Endothelial cell of umbilical vein (primary cell): ENCODE results near the gene DIAPH1. TPM values are rescaled to one million over a fixed set of nuclear protein-coding genes. Genes with fewer than 3 reads are reported as not detected.

ENCODE experiments used
- BruUV-seq: library from RNA; stranded (reverse); fragments of 400-500 nt; replicated peaks from 2 replicates; lab custom pipeline; 2021; lab: Mats Ljungman, UMichigan
- CTCF ChIA-PET: fragments of 300-600, 350-600 bp; sonication (Branson Sonifier 250); formaldehyde crosslinking; loops from one replicate; lab custom pipeline; 2021; ENCODE audit warnings: antibody characterized with exemption, inconsistent platforms; lab: Charles Lee
- POLR2A ChIA-PET: fragments of 300-600, 350-600 bp; sonication (Branson Sonifier 250); formaldehyde crosslinking; loops from one replicate; lab custom pipeline; 2021; ENCODE audit warnings: antibody characterized with exemption, inconsistent platforms; lab: Charles Lee
- DNase-seq: peaks from one replicate; pipeline ENCODE4 v3.0.0-alpha.2; 2011; ENCODE audit warnings: low read depth, low spot score
- FAIRE-seq: peaks from 2 replicates; lab custom pipeline; 2011; peaks lifted over from hg19 to GRCh38; lab: Jason Lieb, UNC
- H2AFZ ChIP-seq: 2 replicates; pipeline ENCODE4 v1.6.0; 2012; ENCODE audit warnings: low read depth, low read length, control low read depth, inconsistent platforms
- H3K27ac ChIP-seq: 2 replicates; pipeline ENCODE4 v1.5.1; 2011; ENCODE audit warnings: low read depth, mild to moderate bottlenecking, control low read depth, low read length, moderate library complexity; ENCODE audit not compliant: insufficient read depth
- H3K27me3 ChIP-seq, 2 experiments: 2 replicates each; pipeline versions ENCODE4 v1.6.0 to v1.6.1; 2011; ENCODE audit warnings: low read length in 2 of 2, mixed read lengths in 1 of 2; ENCODE audit not compliant: control insufficient read depth in 2 of 2, insufficient read depth in 2 of 2
- H3K36me3 ChIP-seq, 2 experiments: 2 replicates in 1 of 2; 3 replicates in 1 of 2; pipeline ENCODE4 v1.5.1; 2011; ENCODE audit warnings: low read length in 2 of 2, mild to moderate bottlenecking in 1 of 2, moderate library complexity in 1 of 2; ENCODE audit not compliant: control insufficient read depth in 2 of 2, insufficient read depth in 2 of 2; ENCODE audit errors: extremely low read depth in 1 of 2
- H3K4me1 ChIP-seq: 3 replicates; pipeline ENCODE4 v1.5.1; 2011; ENCODE audit warnings: mild to moderate bottlenecking, low read length; ENCODE audit not compliant: control insufficient read depth, insufficient read depth; ENCODE audit errors: extremely low read depth
- H3K4me2 ChIP-seq: 2 replicates; pipeline ENCODE4 v1.6.1; 2011; ENCODE audit warnings: low read length, control low read depth, mixed read lengths; ENCODE audit not compliant: insufficient read depth
- H3K4me3 ChIP-seq, 3 experiments: fragments of 200-600 bp in 1 of 3; sonication (generic), shearing (Covaris generic) in 1 of 3; replicated peaks in 1 of 3; 2 replicates each; pipeline ENCODE4 v1.5.1; 2011 to 2016; ENCODE audit warnings: control low read depth in 3 of 3, low read length in 3 of 3, mild to moderate bottlenecking in 2 of 3, inconsistent platforms in 1 of 3, low read depth in 1 of 3, moderate library complexity in 1 of 3; ENCODE audit not compliant: insufficient read depth in 1 of 3
- H3K79me2 ChIP-seq: 2 replicates; pipeline ENCODE4 v1.6.0; 2012; ENCODE audit warnings: low read length, inconsistent platforms; ENCODE audit not compliant: control insufficient read depth, insufficient read depth
- H3K9ac ChIP-seq: replicated peaks from 2 replicates; pipeline ENCODE3; 2011; ENCODE audit warnings: low read length, control low read depth; ENCODE audit not compliant: insufficient read depth; ENCODE audit errors: extremely low read depth
- H3K9me1 ChIP-seq: replicated peaks from 3 replicates; pipeline ENCODE4 v1.6.0; 2011; ENCODE audit warnings: mild to moderate bottlenecking, low read length; ENCODE audit not compliant: control insufficient read depth, insufficient read depth; ENCODE audit errors: extremely low read depth
- H3K9me3 ChIP-seq: replicated peaks from 2 replicates; pipeline ENCODE4 v1.5.1; 2012; ENCODE audit warnings: low read length, inconsistent platforms; ENCODE audit not compliant: control insufficient read depth, insufficient read depth
- H4K20me1 ChIP-seq: replicated peaks from 2 replicates; pipeline ENCODE3; 2011; ENCODE audit warnings: mild to moderate bottlenecking, low read length; ENCODE audit not compliant: control insufficient read depth, insufficient read depth; ENCODE audit errors: extremely low read depth
- EZH2 ChIP-seq: IDR thresholded peaks from 2 replicates; pipeline ENCODE4 v1.6.1; 2012; ENCODE audit warnings: borderline replicate concordance, low read depth, mild to moderate bottlenecking, moderate library complexity, low read length, inconsistent platforms; ENCODE audit not compliant: severe bottlenecking
- FOS ChIP-seq: IDR thresholded peaks from 2 replicates; pipeline ENCODE4 v1.6.1; 2011; ENCODE audit warnings: mild to moderate bottlenecking, low read length, moderate library complexity, borderline replicate concordance; ENCODE audit not compliant: insufficient read depth
- GATA2 ChIP-seq: IDR thresholded peaks from 2 replicates; pipeline ENCODE4 v1.7.0; 2011; ENCODE audit warnings: low read depth, mild to moderate bottlenecking, moderate library complexity, mixed read lengths, low read length; ENCODE audit not compliant: insufficient read length, insufficient read depth
- MYC ChIP-seq: IDR thresholded peaks from one replicate; pipeline ENCODE4 v1.6.1; 2011; ENCODE audit warnings: mild to moderate bottlenecking, low read depth, low read length
- POLR2AphosphoS5 ChIP-seq: IDR thresholded peaks from 2 replicates; pipeline ENCODE4 v1.6.1; 2012; ENCODE audit warnings: low read depth, mild to moderate bottlenecking, control low read depth, low read length, moderate library complexity; ENCODE audit not compliant: insufficient read depth
- dilution Hi-C: fragments of 300-500 bp; cut with MboI; formaldehyde crosslinking; loops from one replicate; pipeline ENCODE4 v1.15.0; 2019; ENCODE audit warnings: low sequenced_read_pairs; ENCODE audit not compliant: extremely low pct_ligation_motif_present
- intact Hi-C: fragments of 100-400 bp; cut with micrococcal nuclease; formaldehyde crosslinking; loops from one replicate; pipeline ENCODE4 v1.10.0; 2022
- polyA plus RNA-seq, 4 experiments: library from polyadenylated mRNA; depleted of rRNA in 3 of 4; stranded (reverse) in 3 of 4; unstranded in 1 of 4; fragments of >200 nt; gene quantifications; 2 replicates each; pipeline versions ENCODE4 v1.2.1 to v1.2.3, GENCODE V29; 2011 to 2012; ENCODE audit warnings: missing spikeins in 1 of 4
- total RNA-seq: library from RNA; stranded (reverse); gene quantifications from 2 replicates; pipeline ENCODE4 v1.2.3, GENCODE V29; 2021
- TF ChIP-seq, protein P1 (sequence below): IDR thresholded peaks from 2 replicates; pipeline ENCODE4 v1.6.1; 2011; ENCODE audit not compliant: insufficient read depth, insufficient read length
- TF ChIP-seq, protein P2 (sequence below), 2 donors: IDR thresholded peaks; 1 replicate in 1 of 2; 2 replicates in 1 of 2; pipeline ENCODE4 v1.5.1; 2011; ENCODE audit warnings: low read length in 2 of 2, mild to moderate bottlenecking in 2 of 2, moderate library complexity in 2 of 2, control low read depth in 1 of 2, inconsistent platforms in 1 of 2, low read depth in 1 of 2; ENCODE audit not compliant: insufficient read depth in 1 of 2; ENCODE audit errors: extremely low read depth in 1 of 2

DIAPH1 gene
- total and polyA plus RNA-seq, 2 donors (not counting 3 experiments of a cell fraction or from before 2014, with no cell fraction given): 68.6 to 105 TPM

DNA sequence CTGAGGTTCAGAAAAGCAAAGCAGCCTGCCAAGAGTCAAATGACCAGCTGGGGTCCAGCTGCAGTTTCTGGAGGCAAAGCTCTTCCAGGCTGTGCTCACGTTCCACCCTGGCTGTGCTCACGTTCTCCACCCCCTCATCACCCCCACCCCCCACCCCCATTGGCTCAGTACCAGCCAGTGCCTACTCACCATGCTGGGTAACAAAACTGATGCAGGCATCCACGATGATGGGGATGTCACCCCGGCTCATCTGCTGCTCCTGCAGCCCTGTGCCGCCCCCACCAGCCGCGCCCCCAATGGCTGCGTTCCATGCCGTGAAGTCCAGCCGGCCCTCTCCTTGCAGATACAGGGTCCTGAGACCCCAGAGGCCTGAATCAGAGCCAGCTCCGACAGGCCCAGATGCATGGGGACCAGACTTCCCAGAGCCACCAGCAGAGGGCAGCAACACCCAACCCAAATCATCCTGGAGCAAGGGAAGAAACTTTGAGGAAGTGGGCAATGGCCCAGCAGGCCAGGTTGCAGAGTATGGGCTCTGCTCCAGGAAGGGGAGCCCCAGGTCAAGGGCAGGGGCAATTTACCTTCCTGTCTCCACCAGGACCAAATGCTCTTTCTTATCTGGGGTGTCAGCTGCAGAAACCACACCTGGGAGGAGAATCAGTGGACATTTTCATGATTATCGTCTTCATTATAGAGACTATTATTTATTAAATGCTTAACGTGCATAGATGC, 46.1 kb upstream of the DIAPH1 start:
- dilution Hi-C loops: no loop called here
- peaks cover 21 to 41% of the 10 kb centered on the region in 2 experiments for H3K36me3 ChIP-seq
- peaks cover 4% of the 10 kb centered on the region for H3K4me1 ChIP-seq
- no peak overlapping the region for H2AFZ ChIP-seq
- TF ChIP-seq, protein P1, sequence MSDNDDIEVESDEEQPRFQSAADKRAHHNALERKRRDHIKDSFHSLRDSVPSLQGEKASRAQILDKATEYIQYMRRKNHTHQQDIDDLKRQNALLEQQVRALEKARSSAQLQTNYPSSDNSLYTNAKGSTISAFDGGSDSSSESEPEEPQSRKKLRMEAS: no peak
- TF ChIP-seq, protein P2, sequence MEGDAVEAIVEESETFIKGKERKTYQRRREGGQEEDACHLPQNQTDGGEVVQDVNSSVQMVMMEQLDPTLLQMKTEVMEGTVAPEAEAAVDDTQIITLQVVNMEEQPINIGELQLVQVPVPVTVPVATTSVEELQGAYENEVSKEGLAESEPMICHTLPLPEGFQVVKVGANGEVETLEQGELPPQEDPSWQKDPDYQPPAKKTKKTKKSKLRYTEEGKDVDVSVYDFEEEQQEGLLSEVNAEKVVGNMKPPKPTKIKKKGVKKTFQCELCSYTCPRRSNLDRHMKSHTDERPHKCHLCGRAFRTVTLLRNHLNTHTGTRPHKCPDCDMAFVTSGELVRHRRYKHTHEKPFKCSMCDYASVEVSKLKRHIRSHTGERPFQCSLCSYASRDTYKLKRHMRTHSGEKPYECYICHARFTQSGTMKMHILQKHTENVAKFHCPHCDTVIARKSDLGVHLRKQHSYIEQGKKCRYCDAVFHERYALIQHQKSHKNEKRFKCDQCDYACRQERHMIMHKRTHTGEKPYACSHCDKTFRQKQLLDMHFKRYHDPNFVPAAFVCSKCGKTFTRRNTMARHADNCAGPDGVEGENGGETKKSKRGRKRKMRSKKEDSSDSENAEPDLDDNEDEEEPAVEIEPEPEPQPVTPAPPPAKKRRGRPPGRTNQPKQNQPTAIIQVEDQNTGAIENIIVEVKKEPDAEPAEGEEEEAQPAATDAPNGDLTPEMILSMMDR (IDR thresholded peaks at IDR 0.05; ENCODE audit: extremely low read depth in 1 of 2, insufficient read depth in 1 of 2, low read depth in 1 of 2, low read length in 2 of 2): peak; percentile 85 to 90
- DNase-seq (peak; percentile 73), FAIRE-seq (peak; percentile 94)
- no peak overlapping the region for H3K27ac ChIP-seq
- ChIA-PET POLR2A (interaction anchor here (0.6 kb wide), 1 partner anchor 213 kb away, joined by 4 read pairs; no protein-coding TSS in a partner anchor), CTCF (interaction anchor here (0.6 to 5.2 kb wide), 29 partner anchors 8 to 320 kb away, joined by 3 to 61 read pairs (median 4); partner anchors contain the start of genes ARAP3, HDAC3, PCDH1 and PCDH12)
- no peaks in the 10 kb centered on the region for H4K20me1 ChIP-seq
- no peak overlapping the region for H3K4me2 ChIP-seq
- H3K27me3 ChIP-seq: no peaks in the 10 kb centered on the region
- no TSS peak for BruUV-seq
- no peak overlapping the region for H3K4me3 ChIP-seq
- H3K79me2 ChIP-seq: peaks cover 4% of the 10 kb centered on the region
- intact Hi-C loops: loop anchor here (1.0 to 2.0 kb wide), 4 partner anchors 16 to 214 kb away; no protein-coding TSS in a partner anchor
- no peak overlapping the region for H3K9ac ChIP-seq
- H3K9me1 ChIP-seq: no peaks in the 10 kb centered on the region
- H3K9me3 ChIP-seq: no peaks in the 10 kb centered on the region

DNA sequence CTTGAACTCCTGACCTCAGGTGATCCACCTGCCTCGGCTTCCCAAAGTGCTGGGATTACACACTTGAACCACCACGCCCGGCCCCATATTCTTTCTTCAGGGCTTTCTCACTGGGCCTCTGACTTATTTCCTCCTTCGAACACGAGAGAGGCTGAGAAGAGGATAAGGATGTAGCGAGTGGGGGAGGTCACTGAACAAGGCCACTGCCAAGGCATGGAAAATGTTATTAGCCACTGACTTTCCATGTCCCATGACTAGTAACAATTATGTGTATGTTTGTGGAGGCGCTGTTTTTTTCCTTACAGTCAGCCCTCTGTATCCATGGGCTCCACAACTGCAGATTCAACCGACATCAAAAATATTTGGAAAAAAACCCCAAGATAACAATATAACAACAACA, 44.7 kb upstream of the DIAPH1 start:
- Histone ChIP-seq H3K9me3 (no peaks in the 10 kb centered on the region), H3K4me2 (no peak overlapping the region), H3K4me3 (no peak overlapping the region), H3K36me3 (peaks cover 18 to 37% of the 10 kb centered on the region in 2 experiments), H3K9me1 (no peaks in the 10 kb centered on the region), H3K79me2 (no peaks in the 10 kb centered on the region), H3K27ac (peak overlapping the region; percentile 9), H2AFZ (no peak overlapping the region), H3K27me3 (no peaks in the 10 kb centered on the region), H3K9ac (no peak overlapping the region), H4K20me1 (no peaks in the 10 kb centered on the region), H3K4me1 (peaks cover 6% of the 10 kb centered on the region)
- intact Hi-C loops: no loop called here
- FAIRE-seq: no peak
- BruUV-seq: no TSS peak
- peak; percentile 64 for DNase-seq
- POLR2A ChIA-PET: no interaction called here
- dilution Hi-C loops: no loop called here
- TF ChIP-seq MYC: no peak
- TF ChIP-seq EZH2: no peak
- TF ChIP-seq FOS: no peak
- no peak for TF ChIP-seq GATA2
- no peak for TF ChIP-seq POLR2AphosphoS5
- CTCF ChIA-PET: interaction anchor here (2.0 to 5.2 kb wide), 5 partner anchors 14 to 297 kb away, joined by 9 to 61 read pairs (median 32); partner anchors contain the start of gene PCDH1
